GM18505 (cell line): ENCODE data around the gene FBLN1.
"Not testable (repeated sequence)": the region's sequence is repeated elsewhere in the genome, so short reads cannot be mapped to it uniquely, and the experiment has no call there.

Source experiments
- ATAC-seq: cut with Tn5 transposase; IDR thresholded peaks from one replicate; pipeline ENCODE4 v1.9.1; 2021; ENCODE audit not compliant: unreplicated experiment
- POLR2A ChIP-seq: IDR thresholded peaks from 4 replicates; pipeline ENCODE4 v1.6.1; 2011; ENCODE audit warnings: borderline replicate concordance; ENCODE audit not compliant: insufficient read depth, insufficient read length; ENCODE audit errors: extremely low read depth

FBLN1 gene

DNA sequence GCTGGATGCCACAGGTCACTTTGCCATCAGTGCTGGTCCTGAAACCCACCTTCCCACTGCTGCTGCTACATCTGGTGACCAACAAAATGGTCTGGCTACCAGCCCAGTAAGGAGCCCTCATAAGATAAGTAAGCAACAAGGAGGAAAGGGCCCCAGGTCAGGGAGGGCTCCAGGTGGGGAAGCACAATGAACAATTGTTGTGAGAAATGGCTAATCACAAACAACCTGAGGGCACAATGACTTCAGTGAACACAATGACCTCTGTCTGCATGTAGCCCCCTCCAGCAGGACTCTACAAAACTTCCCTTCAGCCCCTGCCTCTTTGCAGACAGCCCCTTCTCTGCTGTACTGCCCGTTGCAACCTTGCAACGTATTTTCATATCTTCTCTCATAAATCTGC lies 19.4 kb upstream of the FBLN1 start:
- TF ChIP-seq POLR2A = no peak
- ATAC-seq = no peak

DNA sequence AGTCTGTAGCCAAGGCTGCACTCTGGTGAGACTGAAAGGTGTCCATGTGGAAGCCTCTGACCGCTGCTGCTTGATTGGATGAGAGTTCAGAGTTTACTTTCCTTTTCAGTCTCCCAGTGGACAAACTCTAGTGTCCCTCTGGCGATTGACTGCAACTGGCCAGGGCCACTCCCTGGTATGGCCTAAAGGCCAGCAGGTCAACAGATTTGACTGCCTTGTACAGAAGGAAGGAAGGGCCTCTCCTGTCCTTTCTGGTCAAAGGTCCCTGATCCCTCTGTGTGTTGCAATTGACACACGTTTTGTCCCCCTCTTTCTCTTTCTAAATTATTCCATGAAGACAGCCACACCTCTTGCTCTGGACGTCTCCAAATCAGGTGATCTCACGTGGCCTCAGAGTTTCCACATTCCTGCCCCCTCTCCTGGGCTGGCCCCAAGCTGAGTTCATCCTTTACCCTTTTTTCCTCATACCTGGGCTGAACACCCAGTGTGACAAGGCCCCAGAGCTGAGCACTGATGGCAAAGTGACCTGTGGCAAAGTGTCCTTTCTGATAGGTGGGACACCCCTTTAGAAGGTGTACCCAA lies 18.7 kb upstream of the FBLN1 start:
- ATAC-seq = no peak
- TF ChIP-seq POLR2A = no peak

DNA sequence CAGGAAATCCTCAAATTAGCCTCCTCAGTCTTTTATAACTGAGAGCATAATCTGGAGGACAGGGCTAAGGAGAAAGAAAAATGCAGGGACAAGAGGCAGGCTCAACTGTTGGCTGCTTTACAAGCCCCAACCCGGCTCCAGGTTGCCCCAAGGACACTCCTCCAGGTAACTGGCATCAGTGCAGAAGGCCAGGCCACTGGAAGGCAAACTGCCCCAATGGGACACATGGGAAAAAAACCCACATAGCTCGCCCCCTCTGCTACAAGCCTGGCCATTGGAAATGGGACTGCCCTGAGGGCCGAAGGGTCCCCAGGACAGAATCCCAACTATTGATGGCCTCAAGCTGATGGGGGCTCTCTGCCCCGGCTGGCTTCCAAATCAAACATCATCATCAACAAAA lies 17.9 kb upstream of the FBLN1 start:
- TF ChIP-seq POLR2A = no peak
- no peak for ATAC-seq

DNA sequence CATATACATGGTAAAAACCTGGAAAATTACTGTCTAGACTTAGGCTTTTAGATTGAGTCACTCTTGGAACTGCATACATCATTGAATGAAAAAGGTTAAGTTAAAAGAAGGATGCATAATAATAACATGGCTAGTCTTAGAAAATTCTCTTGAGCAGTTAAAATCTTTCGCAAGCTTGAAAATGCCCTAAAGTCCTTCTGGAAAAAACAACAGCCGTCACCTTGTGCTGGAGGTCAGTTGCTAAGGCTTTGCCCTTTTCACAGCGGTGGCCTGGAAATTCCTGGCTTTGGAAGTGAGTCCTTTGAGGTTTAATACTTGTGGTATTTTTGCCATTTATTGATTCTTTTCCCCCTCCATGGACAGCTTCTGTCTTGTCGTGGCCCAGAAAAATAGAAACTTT lies 17.4 kb upstream of the FBLN1 start:
- TF ChIP-seq POLR2A = no peak

DNA sequence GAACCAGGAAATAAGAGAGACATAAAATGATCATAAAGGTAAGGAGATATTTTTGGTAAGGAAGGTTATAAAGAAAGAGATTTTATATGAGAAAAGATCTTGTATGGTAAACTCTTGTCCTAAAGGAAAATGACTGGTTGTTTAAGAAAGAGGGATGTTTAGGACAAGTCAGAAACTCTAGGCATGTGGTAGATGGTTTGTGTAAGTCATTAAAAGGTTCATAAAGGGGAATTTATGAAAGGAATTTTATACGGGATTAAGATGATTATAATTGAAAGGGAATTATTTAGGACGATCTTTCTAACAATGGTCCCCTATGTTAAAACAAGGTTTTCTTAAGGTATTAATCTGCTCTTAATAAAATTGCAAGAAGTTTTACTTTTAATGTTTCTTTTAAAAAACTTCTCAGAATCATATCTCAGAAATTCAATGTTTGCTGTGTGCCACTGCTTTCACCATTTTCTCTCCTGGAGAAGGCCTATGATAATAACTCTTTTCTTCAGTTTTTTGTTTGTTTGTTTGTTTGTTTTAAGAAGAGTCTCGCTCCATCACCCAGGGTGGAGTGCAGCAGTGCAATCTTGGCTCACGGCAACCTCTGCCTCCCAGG lies 13.8 kb upstream of the FBLN1 start:
- ATAC-seq = no peak
- TF ChIP-seq POLR2A = no peak

More for the DNA sequence above, 17.4 kb upstream of the FBLN1 start:
- ATAC-seq = no peak

DNA sequence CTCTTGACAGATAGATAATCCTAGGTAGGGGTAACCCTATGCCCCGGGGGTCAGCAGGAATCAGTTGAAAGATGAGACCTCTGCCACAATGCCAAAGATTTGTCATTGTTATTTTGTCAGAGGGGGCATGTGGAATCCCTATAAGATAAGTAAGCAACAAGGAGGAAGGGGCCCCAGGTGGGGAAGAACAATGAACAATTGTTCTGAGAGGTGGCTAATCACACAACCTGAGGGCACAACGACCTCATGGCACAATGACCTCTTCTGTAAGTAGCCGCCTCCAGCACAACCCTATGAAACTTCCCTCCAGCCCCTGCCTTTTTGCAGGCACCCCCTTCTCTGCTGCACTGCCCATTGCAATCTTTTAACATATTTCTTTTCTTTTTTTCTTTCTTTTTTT lies 11.8 kb upstream of the FBLN1 start:
- ATAC-seq = no peak
- TF ChIP-seq POLR2A = no peak

DNA sequence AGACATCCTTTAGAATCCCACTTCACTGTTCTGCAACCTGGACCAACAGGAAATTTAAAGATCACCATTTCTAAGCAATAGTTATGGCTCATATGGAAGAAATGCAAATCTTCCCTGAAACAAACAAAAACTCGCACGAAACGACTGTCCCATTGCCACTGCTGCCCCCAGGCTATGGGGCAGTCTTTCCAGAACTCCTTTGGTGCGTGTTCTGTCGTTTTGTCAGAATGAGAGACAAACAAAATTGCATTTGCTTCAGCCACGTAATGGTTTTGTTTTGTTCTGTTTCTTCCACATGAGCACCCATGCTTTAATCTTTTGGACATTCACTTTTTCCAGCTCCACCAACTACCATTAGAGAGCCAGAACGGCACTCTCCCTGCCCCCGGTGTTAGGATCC lies 10.8 kb upstream of the FBLN1 start:
- TF ChIP-seq POLR2A = no peak
- ATAC-seq = no peak

DNA sequence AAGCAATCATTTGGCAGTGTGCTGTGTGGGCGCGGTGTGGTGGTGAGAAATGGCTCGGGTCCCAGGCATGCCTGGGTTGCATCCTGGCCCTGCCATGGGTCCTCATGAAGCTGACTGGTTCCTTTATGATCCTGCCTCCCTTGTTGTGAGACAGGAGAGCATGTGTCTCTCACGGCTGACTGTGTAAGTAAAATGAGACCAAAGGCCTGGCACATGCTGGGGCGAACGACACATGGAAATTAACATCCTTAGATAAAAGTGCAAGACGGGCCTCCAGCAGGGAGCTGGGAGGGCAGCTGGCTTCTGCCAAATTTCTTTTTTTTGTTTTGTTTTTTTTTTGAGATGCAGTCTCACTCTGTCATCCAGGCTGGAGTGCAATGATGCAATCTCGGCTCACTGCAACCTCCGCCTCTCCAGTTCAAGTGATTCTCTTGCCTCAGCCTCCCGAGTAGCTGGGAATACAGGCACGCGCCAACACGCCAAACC lies 9.4 kb upstream of the FBLN1 start:
- ATAC-seq = no peak
- TF ChIP-seq POLR2A = no peak

DNA sequence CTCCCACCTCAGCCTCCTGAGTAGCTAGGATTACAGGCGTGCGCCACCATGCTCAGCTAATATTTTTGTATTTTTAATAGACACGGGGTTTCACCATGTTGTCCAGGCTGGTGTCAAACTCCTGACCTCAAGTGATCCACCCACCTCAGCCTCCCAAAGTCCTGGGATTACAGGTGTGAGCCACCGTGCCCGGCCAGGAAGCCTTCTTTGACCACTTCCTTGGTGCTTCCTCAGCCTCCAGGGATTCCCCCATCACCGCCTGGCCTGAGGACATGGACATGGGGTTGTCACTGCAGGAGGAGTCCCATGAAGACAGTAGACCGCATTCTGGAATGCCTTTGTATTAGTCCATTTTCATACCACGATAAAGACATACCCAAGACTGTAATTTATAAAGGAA lies 8.4 kb upstream of the FBLN1 start:
- not testable (repeated sequence) for ATAC-seq

DNA sequence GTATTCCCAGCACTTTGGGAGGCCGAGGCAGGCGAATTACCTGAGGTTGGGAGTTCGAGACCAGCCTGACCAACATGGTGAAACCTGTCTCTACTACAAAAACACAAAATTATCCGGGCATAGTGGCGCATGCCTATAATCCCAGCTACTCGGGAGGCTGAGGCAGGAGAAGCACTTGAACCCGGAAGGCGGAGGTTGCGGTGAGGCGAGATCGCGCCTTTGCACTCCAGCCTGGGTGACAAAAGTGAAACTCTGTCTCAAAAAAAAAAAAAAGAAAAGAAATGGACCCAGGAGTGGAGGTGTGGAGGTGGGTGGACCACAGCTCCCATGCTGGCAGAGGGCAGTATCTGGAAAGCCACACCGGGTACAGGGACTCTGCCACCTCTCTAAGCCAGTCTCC lies 7.1 kb upstream of the FBLN1 start:
- ATAC-seq = not testable (repeated sequence)

DNA sequence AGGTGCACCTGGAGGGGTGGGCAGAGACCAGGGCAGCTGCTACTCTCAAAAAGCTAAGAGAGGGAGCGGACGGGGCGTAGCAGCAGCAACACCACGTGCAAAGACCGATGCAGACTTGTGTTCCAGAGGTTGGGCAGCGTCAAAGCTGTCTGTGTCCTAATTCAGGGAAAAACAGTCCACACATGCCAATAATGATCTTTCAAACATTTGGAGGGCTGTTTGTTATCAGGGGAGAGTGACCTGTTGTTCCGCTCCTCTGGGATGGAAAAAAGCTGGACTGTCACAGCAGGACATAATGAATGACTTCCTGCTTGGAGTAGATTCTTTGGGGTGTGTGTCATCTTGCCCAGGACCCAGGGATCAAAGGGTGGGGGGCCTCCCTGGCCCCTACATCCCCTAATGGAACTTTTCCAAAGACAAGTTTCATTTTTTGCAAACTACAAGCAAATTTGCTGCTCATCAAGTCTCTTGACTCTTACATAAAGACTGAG lies 6.2 kb upstream of the FBLN1 start:
- TF ChIP-seq POLR2A = no peak
- ATAC-seq = no peak

DNA sequence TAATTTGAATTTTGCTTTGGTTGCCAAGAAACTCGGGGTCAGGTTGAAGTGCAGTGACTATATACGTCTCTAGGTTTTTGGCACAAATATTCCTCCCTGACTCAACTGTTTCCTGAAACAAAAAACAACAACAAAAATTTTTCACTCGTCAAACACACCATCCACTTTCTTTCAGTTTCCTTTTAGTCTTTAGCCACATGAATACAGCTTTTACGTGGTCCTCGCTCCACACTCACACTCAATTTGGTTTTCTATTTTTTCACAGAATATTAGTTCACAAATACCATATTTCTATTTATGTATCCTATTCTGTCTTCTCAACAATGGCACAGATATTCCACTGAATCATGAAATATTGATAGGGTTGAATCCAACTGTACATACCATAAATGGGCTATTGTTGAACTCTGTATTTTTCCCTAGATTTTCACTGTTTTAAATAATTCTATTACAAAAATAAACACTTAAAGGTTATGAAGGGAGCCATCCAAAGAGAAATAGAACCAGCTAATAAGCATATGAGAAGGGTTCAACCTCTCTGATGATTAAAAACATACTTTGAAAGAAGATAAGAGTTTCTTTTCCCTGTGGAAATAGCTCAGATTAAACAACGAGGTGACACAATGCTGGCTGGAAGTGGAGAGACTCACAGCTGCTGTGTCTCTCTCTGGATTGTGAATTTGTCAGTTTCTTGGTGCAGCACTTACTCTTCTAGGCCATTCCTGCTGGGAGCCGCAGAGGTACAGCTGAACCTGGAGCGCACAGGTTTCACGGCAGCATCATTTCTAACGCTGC lies 5.1 kb upstream of the FBLN1 start:
- TF ChIP-seq POLR2A = no peak

DNA sequence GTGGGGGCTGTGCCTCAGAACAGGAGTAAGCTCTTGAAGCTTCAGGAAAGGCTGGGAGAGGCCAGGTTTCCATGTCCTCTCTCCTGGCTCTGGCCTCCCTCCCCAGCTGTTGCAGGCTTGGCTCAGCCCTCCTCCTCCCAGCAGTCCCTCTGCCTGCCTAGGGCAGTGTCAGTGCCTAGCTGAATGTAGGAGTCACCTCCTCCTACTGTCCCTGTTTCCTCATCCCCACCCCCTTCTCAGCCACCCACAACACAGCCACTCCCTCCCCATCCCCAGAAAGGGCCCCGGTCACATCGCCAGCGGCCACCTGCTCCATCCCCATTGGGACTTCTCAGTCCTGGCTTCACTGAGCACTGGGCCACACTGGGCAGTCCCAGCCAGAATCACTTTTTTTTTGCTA lies 2.9 kb upstream of the FBLN1 start:
- ATAC-seq = no peak
- no peak for TF ChIP-seq POLR2A

More for the DNA sequence above, 5.1 kb upstream of the FBLN1 start:
- no peak for ATAC-seq
